GM21360 (cell line): ENCODE data around the gene PRDM5.
"Not testable (repeated sequence)": the region's sequence is repeated elsewhere in the genome, so short reads cannot be mapped to it uniquely, and the experiment has no call there.

ENCODE experiments used
- ATAC-seq: cut with Tn5 transposase; IDR thresholded peaks from one replicate; pipeline ENCODE4 v1.9.1; 2021; ENCODE audit warnings: mild to moderate bottlenecking, moderate library complexity; ENCODE audit not compliant: unreplicated experiment

PRDM5 gene

GRCh38 chr4:120664851-120665250, 257.7 kb downstream of the PRDM5 start:
- ATAC-seq: no peak

- ATAC-seq: no peak
These were observed 262.8 kb downstream of the PRDM5 start for GRCh38 chr4:120659616-120660170.

DNA sequence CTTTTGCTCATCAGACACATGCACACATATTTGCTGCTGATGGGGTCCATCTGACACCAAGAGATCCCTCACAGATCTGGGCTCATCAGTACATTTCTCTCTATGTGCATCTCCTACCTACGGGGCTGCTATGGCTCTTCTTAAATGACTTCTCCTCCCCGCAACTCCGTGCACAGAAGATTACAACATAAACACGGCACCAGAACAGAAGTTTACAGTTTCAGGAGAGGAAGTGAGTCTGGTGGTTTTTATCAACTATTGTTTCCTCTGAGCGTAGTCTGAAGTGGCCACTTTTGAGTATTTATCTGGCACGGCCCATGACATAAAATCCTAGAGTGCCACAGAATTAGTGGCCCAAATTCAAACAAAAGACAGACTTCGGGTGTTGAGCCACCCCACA, 263.8 kb downstream of the PRDM5 start:
- ATAC-seq: no peak

DNA sequence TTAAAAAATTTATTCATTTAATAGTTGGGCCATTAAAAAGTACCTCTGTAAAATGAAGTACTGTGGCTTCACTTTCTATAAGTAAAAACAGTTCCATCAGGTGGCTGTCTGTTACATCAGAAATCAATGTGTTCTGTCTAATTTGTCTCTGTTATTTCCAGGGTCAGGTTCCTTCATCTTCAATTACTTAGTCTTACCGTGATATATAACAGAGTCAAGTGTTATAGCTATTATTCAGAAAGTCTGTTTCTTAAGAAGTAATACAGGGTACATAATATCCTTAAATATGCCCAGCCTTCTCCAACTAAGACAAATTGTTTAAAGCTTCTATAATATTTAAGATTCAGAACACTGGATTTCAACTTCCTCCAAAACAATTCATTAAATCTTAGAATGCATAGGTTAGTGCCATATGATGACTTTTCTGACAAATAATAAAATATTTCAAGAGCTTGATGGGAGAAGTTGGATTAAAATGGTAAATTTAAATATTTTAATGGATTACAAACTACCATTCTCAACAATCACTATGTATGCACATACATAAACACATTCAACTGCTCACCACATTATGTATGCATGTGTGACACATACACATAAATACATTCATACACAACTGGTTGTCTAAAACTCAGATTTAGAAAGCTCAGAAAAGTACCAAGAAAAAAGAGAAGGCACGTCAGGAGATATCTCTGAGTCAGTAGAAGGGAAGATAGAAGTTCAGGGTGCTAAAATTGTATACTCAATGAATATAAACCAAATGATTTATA, 268.5 kb downstream of the PRDM5 start:
- no peak for ATAC-seq

GRCh38 chr4:120648336-120648735, 274.2 kb downstream of the PRDM5 start:
- ATAC-seq: not testable (repeated sequence)
